BLaER1 treated with 17β-estradiol and CSF1 and Interleukin-3, amounts not matched to agents 10 nM and 100 nM (cell line): ENCODE measurements around the gene TMEM130.

Source experiments
- H3K27ac ChIP-seq, 11 experiments: shearing (Covaris generic); formaldehyde crosslinking; 2 replicates each; pipeline ENCODE4 v1.8.1; 2022
- H3K27me3 ChIP-seq, 11 experiments: shearing (Covaris generic); formaldehyde crosslinking; 2 replicates each; pipeline ENCODE4 v1.8.1; 2022
- H3K36me3 ChIP-seq, 11 experiments: shearing (Covaris generic); formaldehyde crosslinking; 2 replicates each; pipeline ENCODE4 v1.8.1; 2022
- H3K4me1 ChIP-seq, 10 experiments: shearing (Covaris generic); formaldehyde crosslinking; 2 replicates each; pipeline ENCODE4 v1.8.1; 2022
- H3K4me2 ChIP-seq, 11 experiments: shearing (Covaris generic); formaldehyde crosslinking; 2 replicates each; pipeline ENCODE4 v1.8.1; 2022
- H3K4me3 ChIP-seq, 10 experiments: shearing (Covaris generic); formaldehyde crosslinking; 2 replicates each; pipeline ENCODE4 v1.8.1; 2022
- H3K9ac ChIP-seq, 11 experiments: shearing (Covaris generic); formaldehyde crosslinking; 2 replicates each; pipeline ENCODE4 v1.8.1; 2022
- H3K9me3 ChIP-seq, 11 experiments: shearing (Covaris generic); formaldehyde crosslinking; replicated peaks in 1 of 11; 2 replicates each; pipeline ENCODE4 v1.8.1; 2022
- H4K20me1 ChIP-seq, 11 experiments: shearing (Covaris generic); formaldehyde crosslinking; 2 replicates each; pipeline ENCODE4 v1.8.1; 2022
- Cebpa-rat ChIP-seq, 11 experiments: shearing (Covaris generic); IDR thresholded peaks; 2 replicates each; pipeline ENCODE4 v1.8.1; 2022

Gene TMEM130

DNA sequence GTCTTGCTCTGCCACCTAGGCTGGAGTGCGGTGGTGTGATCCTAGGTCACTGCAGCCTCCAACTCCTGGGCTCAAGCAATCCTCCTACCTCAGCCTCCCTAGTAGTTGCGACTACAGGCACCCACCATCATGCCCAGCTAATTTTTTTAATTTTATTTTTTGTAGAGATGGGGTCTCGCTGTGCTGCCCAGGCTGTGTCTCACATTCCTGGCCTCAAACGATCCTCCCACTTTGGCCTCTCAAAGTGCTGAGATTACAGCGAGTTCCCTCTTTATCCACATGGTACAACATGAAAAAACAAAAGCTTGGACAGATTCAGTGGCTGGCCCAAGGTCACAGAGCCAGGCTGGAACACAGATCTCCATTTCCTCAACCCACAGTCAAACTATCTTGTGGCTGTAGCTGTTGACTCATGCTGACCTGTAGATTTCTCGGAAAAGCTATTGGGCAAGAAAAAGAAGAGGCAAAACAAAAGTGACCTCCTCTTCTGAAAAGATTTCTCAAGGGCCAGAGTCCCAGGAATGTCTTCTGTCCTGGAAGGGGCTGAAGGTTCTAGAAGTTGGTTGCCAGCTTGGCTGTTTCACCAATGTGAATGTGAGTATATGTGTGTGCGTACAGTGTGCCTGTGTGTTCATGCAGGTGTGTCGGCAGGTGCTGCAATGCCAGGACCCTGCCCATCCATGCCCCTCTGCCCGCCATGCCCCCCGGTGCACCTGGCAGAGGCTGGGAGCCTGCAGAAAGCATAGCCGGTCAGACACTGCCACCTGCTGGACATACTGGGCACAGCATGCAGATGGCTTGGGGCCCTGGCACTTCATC lies 28.4 kb downstream of the TMEM130 start:
- Histone ChIP-seq H3K9ac (peak overlapping the region in 2 of 11 experiments; percentile 36 to 50; a peak in 2 of 22 replicates), H3K27me3 (no peaks in the 10 kb centered on the region), H3K9me3 (no peaks in the 10 kb centered on the region), H3K4me3 (no peak overlapping the region), H3K4me2 (peak overlapping the region in 5 of 11 experiments; percentile 17 to 90 (median 63); a peak in 9 of 22 replicates), H3K27ac (peak overlapping the region in 3 of 11 experiments; percentile 35 to 64 (median 58); a peak in 6 of 22 replicates), H3K4me1 (peaks cover 20 to 35% (median 26%) of the 10 kb centered on the region in 10 experiments), H3K36me3 (no peaks in the 10 kb centered on the region), H4K20me1 (no peaks in the 10 kb centered on the region)
- peak in 1 of 11 experiments; percentile 31; a peak in 1 of 22 replicates for TF ChIP-seq Cebpa-rat (IDR thresholded peaks at IDR 0.05)

DNA sequence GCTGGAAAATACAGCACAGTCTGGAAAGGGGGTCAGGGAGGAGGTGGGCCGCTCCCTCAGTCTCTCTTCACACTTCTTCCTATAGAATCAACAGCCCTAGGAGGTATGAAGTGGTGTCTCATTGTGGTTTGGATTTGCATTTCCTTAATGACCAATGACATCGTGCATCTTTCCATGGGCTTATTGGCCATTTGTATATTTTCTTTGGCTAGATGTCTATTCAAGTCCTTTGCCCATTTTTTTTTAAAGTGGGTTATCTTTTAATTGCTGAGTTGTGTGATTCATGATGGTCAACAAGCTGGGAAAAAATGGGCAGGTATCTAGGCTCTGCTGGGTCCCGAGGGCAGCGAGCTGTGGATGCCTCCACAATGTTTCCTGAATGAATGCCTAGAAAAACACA lies 29.1 kb downstream of the TMEM130 start:
- H3K4me1 ChIP-seq: peaks cover 20 to 35% (median 26%) of the 10 kb centered on the region in 10 experiments
- H3K4me2 ChIP-seq: peak overlapping the region in 6 of 11 experiments; percentile 13 to 90 (median 56); a peak in 9 of 22 replicates
- TF ChIP-seq Cebpa-rat (IDR thresholded peaks at IDR 0.05): no peak
- no peaks in the 10 kb centered on the region for H3K9me3 ChIP-seq
- no peaks in the 10 kb centered on the region for H3K36me3 ChIP-seq
- no peaks in the 10 kb centered on the region for H3K27me3 ChIP-seq
- H4K20me1 ChIP-seq: no peaks in the 10 kb centered on the region
- no peak overlapping the region for H3K4me3 ChIP-seq
- peak overlapping the region in 3 of 11 experiments; percentile 35 to 64 (median 58); a peak in 4 of 22 replicates for H3K27ac ChIP-seq
- 0 out of 22 replicates have a peak overlapping the region, but pooled peaks of 1 of the 11 experiments have one; percentile 50 for H3K9ac ChIP-seq

DNA sequence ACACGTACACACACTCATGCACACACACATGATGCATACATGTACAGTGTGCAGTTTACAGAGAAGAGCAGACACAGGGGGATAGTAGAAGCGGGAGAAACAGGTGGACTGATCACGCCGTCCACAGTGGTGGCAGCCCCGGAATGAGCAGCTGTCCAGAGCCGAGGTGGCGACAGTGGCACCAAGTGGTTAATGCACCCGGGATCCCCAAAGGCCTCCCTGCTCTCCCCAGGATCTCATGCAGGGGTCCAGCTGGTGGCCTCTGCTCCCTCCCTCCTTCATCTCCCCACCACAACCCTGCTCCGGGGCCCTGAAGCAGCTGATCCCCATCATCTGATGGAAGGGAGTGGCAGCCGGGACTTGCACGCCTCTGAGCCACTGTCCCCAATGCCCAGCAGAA lies 29.7 kb downstream of the TMEM130 start:
- no peaks in the 10 kb centered on the region for H4K20me1 ChIP-seq
- TF ChIP-seq Cebpa-rat (IDR thresholded peaks at IDR 0.05): no peak
- peak overlapping the region in 1 of 11 experiments; percentile 58; a peak in 1 of 22 replicates for H3K27ac ChIP-seq
- no peak overlapping the region for H3K4me3 ChIP-seq
- peaks cover 20 to 35% (median 26%) of the 10 kb centered on the region in 10 experiments for H3K4me1 ChIP-seq
- H3K27me3 ChIP-seq: no peaks in the 10 kb centered on the region
- H3K9ac ChIP-seq: no peak overlapping the region
- peak overlapping the region in 7 of 11 experiments; percentile 1 to 90 (median 50); a peak in 8 of 22 replicates for H3K4me2 ChIP-seq
- H3K36me3 ChIP-seq: no peaks in the 10 kb centered on the region
- no peaks in the 10 kb centered on the region for H3K9me3 ChIP-seq

DNA sequence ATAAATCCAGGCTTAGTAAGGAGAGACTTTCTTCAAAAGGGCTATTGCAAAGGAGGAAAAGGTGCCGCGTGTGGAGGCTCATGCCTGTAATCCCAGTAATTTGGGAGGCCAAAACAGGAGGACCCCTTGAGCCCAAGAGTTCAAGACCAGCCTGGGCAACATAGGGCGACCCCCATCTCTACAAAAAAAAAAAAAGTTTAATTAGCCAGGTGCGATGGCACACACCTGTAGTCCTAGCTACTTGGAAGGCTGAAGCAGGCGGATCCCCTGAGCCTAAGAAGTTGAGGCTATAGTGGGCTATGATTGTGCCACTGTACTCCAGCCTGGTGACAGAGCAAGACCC lies 32.2 kb downstream of the TMEM130 start:
- Histone ChIP-seq H3K9ac (no peak overlapping the region), H3K9me3 (no peaks in the 10 kb centered on the region), H3K27me3 (no peaks in the 10 kb centered on the region), H3K36me3 (no peaks in the 10 kb centered on the region), H3K27ac (no peak overlapping the region), H3K4me3 (no peak overlapping the region), H3K4me1 (peaks cover 20 to 42% (median 29%) of the 10 kb centered on the region in 10 experiments), H3K4me2 (peak overlapping the region in 8 of 11 experiments; percentile 1 to 41 (median 13); a peak in 4 of 22 replicates), H4K20me1 (no peaks in the 10 kb centered on the region)
- TF ChIP-seq Cebpa-rat (IDR thresholded peaks at IDR 0.05): no peak

DNA sequence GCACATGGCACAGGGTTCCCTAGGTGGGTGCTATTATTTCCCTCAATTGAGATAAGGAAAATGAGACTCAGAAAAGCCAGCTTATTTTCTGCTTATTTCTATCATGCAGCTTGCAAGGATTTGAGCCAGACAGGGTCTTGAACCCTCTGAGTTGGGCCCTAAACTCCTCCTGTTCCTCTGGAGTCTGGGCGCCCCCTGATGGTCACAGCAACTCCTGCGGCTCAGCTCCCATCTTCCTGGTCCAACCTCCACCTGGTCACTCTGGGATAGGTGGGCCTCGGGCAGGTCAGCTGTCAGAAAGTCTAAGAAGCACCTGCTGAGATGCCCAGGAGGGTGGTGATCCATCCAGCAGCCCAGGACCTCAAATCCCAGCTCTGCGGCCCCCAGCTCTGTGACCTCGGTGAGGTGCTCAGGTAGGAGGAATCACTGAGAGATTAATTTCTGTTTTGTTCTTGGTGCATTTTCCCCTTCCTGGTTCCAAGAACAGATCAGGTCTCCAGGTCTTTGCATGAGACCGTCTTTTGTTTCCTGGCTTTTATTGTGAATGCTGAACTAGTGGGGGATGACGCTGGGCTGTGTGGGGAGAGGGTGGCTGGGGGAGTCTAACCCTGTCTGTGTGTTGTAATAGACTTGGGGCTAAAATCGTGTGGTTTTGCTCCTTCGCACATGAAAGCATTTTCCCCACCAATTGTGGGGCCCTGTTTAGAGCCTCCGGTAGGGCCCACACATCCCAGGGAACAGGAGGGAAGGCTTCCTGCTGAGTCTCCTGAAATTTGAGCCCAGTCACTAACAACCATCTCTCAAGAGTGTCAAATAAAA lies 32.8 kb downstream of the TMEM130 start:
- H3K36me3 ChIP-seq: no peaks in the 10 kb centered on the region
- no peak for TF ChIP-seq Cebpa-rat (IDR thresholded peaks at IDR 0.05)
- peaks cover 20 to 42% (median 29%) of the 10 kb centered on the region in 10 experiments for H3K4me1 ChIP-seq
- H3K4me2 ChIP-seq: peak overlapping the region in 8 of 11 experiments; percentile 1 to 41 (median 13); a peak in 5 of 22 replicates
- H3K9ac ChIP-seq: no peak overlapping the region
- H3K27me3 ChIP-seq: no peaks in the 10 kb centered on the region
- no peak overlapping the region for H3K4me3 ChIP-seq
- no peaks in the 10 kb centered on the region for H3K9me3 ChIP-seq
- no peaks in the 10 kb centered on the region for H4K20me1 ChIP-seq
- no peak overlapping the region for H3K27ac ChIP-seq

DNA sequence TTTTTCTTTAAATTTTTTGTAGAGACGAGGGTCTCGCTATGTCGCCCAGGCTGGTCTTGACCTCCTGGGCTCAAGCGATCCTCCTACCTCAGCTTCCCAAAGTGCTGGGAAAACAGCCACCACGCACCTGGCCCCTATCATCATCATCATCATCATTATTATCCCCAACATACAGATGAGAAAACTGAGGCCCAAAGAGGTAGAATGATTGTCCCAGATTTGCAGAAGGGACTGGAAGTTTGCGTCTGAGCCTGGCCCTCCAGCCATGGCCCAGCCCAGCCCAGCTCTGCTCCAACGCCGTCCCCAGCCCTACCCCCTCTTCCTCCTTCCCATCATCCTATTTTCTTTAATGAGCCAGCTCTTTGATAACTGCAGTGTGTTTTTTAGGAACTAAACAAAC lies 34.9 kb downstream of the TMEM130 start:
- peaks cover 10 to 23% (median 18%) of the 10 kb centered on the region in 10 experiments; a peak in 18 of 20 replicates for H3K4me1 ChIP-seq
- H3K27me3 ChIP-seq: no peaks in the 10 kb centered on the region
- H3K9me3 ChIP-seq: no peaks in the 10 kb centered on the region
- no peaks in the 10 kb centered on the region for H4K20me1 ChIP-seq
- peak overlapping the region in 1 of 11 experiments; percentile 23; a peak in 1 of 22 replicates for H3K4me2 ChIP-seq
- TF ChIP-seq Cebpa-rat (IDR thresholded peaks at IDR 0.05): no peak
- H3K9ac ChIP-seq: no peak overlapping the region
- no peak overlapping the region for H3K4me3 ChIP-seq
- H3K27ac ChIP-seq: no peak overlapping the region
- H3K36me3 ChIP-seq: no peaks in the 10 kb centered on the region

DNA sequence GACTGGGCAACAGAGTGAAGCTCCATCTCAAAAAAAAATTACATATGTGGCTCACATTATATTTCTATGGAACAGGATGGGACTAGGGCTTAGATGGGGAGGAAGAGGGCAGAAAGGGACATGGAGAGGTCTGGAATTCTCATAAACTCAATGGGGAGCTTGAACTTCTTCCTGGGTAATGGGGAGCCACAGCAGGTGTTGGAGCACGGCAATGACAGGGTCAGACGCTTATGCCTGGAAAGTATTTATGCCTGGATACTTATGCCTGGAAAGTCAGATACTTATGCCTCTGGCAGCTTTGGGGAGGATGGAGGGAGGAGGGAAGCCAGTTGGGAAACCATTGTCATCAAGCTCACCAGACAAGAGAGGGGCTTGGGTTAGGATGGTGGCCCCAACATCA lies 36.8 kb downstream of the TMEM130 start:
- Histone ChIP-seq H3K36me3 (no peaks in the 10 kb centered on the region), H3K4me1 (peaks cover 8 to 15% (median 9%) of the 10 kb centered on the region in 10 experiments; a peak in 11 of 20 replicates), H3K27me3 (no peaks in the 10 kb centered on the region), H3K4me3 (no peak overlapping the region), H3K27ac (no peak overlapping the region), H3K9me3 (no peaks in the 10 kb centered on the region), H3K9ac (no peak overlapping the region), H4K20me1 (no peaks in the 10 kb centered on the region), H3K4me2 (no peak overlapping the region)
- no peak for TF ChIP-seq Cebpa-rat (IDR thresholded peaks at IDR 0.05)

DNA sequence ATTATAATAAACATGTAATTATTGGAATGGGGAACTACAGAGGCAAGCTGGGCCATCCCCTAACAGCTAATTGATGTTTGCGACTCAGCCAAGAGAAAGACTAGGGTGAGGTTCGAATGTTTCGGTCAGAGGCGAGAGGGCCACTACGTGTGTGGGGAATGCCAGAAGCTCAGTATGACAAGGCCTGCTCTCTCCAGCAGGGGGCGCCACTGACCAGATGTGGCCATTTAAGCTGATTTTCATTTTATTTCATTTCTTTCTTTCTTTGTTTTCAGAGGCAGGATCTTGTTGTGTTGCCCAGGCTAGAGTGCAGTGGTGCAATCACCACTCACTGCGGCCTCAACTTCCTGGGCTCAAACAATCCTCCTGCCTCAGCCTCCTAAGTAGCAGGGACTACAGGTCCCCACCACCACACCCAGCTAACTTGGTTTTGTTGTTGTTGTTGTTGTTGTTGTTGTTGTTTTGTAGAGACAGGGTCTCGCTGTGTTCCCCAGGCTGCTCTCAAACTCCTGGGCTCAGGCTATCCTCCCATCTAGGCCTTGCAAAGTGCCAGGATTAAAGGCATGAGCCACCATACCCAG lies 38.1 kb downstream of the TMEM130 start:
- no peaks in the 10 kb centered on the region for H3K27me3 ChIP-seq
- H4K20me1 ChIP-seq: no peaks in the 10 kb centered on the region
- no peak overlapping the region for H3K9ac ChIP-seq
- H3K36me3 ChIP-seq: no peaks in the 10 kb centered on the region
- no peak for TF ChIP-seq Cebpa-rat (IDR thresholded peaks at IDR 0.05)
- no peak overlapping the region for H3K4me2 ChIP-seq
- H3K9me3 ChIP-seq: no peaks in the 10 kb centered on the region
- H3K4me3 ChIP-seq: no peak overlapping the region
- H3K4me1 ChIP-seq: peaks cover 0 to 8% (median 0%) of the 10 kb centered on the region in 10 experiments; a peak in 4 of 20 replicates
- no peak overlapping the region for H3K27ac ChIP-seq
